TTC549 (cell line): Measurements from ENCODE around the gene TNRC18.

Experiments used
- FAIRE-seq: peaks from 2 replicates; lab custom pipeline; 2012; peaks lifted over from hg19 to GRCh38; lab: Jason Lieb, UNC

TNRC18 gene

DNA sequence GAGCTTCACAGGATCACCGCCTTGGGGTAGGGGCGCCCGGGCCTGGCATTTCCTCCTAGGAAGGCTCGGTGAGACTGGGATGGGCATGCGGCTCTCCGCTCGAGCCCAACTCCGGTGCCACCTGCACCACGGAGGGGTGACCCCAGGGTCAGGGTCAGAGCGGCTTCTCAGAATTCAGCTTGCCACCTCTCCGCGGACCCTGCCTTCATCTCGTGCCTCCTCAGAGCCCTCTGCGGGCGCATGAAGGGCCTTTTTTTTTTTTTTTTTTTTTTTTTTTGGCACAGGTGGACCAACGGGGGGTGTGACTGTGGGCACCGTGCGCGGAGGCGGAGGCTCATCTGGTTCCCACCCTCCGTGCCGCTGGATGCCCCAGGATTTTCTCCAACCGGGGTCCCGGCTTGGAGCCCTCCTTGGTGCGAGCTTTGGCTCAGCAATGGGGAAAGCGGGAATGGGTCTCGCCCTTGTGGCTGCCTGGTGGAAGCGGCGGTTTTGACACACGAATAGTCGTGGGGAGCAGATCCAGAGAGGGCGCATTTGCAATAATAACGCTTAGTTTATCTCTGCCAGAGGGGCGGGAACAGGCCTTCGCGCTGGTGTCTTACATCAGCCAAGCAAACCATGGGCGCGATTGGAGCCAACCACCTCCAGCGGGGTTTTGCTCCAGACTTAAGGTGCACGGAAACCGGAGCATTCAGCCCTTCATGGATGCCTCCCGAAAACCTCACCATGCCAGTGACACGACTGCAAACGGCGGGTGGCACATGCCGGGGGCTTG is 5.0 kb upstream of the TNRC18 start:
- no peak for FAIRE-seq

DNA sequence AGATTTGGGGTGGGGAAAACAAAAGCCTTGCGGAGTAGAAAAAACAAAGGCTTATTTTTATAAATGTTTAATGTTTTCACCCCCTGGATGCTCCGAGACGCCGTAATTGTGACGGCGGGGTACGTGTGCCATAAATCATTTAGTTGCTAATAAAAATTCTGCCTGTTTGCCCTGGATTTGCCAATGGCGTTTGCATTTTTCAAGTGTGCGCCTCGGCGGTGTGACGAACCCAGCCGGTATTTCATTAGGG is 2.5 kb upstream of the TNRC18 start:
- FAIRE-seq: no peak

DNA sequence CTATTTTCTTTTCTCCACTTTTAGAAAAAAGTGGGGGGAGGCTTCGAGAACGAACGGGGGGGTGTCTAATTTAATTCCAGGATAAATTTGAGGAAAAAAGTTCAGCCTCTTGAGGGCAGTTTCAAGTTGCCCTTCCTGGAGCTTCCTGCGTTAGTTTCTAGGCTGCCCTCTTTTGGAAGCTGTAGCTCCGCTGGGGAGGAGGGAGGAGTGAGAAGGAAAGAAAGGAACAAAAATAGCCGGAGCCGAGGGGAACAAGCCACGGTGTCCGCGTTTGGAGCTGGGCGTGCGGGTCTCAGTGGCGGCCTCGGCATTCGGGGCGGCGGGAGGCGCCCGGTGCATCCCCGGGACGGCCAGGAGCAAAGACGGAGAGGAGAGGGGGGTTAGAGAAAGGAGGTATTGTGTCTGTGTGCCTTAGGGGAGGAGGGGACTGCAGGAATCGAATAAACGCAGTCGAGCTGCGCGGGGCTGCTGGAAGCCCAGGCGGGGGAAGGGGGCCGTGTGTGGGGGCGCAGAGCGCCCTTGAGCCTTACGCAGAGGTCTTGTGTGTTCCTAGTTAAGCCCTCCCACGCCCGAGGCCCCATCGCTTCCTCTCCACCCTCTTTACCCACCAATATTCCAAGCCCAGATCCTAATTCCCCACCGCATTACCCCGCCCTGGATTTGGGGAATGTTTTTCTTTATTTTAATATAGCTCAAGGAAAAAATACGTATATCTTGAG is 2.0 kb upstream of the TNRC18 start:
- peak; percentile 47 for FAIRE-seq

DNA sequence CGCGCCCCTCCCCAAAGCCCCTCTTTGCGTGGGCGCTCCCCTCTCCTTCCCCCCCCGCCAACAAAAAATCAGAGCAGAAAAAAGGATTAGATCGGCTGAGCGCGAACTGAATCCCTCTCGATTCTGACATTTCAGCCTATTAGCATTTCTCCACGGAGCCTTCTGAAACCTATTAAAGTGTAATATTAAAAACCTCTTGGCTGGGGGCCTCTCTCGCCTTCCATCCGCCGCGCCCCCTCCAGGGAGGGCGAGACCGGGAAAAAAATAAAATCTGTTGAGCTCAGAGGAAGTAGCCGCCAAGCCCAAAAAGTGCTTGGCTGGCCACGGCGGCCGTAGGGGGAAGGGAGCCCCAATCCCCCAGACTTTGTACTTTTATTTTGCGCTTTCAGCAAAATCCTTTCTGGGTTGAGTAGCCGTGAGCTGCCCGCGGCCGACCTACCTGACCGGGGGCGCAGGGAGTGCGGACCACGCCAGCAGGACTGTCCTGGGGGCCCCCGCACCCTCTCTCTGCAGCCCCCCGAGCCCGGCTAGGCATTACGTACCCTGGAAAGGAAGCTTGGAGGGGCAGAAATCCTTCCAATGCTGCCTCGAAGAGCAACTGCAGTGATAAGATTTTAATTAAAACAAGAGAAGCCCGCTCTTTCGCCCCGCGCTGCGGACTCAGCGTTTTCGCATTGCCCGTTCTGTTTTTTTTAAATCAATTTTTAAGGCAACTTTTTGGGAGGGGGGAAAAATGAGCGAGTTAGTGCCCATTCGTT is 1.3 kb upstream of the TNRC18 start:
- no peak for FAIRE-seq

DNA sequence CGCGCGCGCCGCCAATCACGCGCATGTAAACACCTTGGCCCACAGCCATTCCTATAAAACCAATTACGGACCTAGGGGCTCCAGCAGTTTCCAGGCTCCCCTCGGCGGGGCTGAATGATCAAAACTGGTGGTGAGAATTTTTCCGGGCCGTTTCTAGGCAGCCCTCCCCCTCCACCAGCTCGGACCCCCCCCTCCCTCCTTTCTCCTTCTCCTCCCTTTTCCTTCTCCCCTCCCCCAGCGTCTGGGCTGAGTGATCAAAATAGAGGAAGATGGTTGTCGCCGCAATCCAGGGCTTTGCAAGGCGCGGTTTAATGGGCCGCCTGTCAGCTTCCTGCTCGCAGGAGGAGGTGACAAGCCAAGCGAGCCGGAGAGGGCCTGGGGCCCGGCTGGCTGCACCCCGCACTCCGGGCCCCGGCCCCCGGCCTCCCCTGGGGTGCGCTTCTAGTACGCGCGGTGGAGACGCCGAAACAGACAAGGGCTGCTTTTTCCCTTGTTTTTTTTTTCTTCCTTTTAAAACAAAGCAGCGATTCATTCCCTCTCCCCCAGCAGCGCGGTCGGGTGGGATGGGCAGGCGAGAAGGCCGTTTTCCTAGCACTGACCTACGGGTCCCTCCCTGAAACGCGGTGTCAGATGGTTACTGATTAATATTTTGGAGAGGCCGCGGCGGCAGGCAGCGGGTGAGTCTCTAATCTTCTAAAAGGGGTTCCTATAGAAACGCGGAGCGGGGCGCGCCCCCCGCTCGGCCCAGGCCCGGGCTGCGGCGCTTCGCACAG is 528 bp upstream of the TNRC18 start:
- FAIRE-seq: no peak

DNA sequence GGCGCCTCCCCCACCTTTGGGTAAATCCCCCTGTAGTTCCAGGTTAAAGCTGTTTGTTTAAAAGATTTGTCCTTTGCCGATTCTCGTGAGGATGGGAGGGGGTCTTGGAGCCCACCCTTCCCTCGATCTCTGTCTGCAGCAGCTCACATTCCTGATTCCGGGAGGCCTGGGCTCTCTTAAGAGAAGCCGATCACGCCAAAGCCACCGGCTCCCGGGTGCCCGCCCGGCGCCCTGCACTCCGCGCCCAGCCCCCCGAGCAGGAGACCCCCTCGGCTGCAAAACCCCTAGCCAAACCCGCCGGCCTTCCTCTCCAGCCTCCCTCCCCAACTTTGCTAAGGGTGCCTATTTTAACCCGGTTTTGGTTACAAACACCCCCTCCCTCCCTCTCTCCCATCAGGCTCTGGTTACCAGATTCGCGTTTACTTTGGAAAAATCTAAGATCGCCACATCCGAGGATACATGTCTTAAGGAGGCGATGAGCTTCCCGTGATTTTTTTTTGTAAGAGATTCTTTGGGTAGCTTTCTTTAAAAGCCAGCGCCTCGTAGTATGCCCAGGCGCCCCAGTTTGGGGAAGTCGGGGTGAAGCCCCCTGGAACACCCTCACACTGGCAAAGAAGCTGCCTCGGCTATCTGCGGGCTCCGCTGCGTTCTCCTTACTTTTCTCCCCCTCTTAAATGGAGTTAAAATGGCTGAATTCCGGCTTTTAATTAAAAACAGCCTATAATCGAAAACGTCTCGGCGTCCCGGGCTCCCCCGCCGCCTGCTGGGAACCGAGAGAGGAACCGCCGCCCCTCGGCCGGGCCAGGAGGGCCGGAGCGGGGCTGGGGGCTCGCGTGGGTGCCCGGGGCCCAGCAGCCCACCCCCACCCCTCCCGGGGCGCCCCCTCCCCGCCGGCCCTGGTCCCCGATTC is 983 bp downstream of the TNRC18 start:
- FAIRE-seq: no peak

DNA sequence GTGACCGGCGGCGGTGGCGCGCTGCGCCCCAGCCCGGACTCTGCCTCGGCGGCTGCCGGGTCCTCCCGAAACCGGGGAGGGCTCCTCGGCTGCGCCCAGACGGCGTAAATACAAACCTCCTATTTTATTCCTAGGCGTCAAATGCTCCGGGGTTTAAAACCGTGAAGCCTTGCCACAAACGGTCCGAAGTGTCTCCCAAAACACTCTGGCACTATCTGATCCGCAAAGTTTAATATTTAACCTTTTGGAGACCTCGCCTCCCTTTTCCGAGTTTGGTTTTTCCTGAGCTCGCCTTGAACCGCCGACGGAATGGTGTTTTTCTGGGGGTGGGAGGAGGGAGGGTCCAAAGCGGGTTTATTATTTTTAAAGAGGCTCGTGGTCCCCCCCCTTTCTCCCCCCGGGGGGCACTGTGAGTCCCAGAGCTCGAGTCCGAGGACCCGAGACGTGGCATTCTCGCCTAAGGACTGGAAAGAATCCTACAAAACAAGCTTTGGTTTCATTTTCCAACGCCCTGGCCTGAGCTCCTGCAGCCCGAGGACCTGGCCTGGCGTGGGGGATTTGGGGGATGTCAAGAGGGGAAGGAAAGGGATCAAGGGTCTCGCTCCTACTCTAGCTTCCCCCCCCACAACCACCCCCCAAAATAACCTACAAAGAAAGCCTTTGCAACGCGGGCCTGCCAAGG is 1.8 kb downstream of the TNRC18 start:
- FAIRE-seq: no peak

DNA sequence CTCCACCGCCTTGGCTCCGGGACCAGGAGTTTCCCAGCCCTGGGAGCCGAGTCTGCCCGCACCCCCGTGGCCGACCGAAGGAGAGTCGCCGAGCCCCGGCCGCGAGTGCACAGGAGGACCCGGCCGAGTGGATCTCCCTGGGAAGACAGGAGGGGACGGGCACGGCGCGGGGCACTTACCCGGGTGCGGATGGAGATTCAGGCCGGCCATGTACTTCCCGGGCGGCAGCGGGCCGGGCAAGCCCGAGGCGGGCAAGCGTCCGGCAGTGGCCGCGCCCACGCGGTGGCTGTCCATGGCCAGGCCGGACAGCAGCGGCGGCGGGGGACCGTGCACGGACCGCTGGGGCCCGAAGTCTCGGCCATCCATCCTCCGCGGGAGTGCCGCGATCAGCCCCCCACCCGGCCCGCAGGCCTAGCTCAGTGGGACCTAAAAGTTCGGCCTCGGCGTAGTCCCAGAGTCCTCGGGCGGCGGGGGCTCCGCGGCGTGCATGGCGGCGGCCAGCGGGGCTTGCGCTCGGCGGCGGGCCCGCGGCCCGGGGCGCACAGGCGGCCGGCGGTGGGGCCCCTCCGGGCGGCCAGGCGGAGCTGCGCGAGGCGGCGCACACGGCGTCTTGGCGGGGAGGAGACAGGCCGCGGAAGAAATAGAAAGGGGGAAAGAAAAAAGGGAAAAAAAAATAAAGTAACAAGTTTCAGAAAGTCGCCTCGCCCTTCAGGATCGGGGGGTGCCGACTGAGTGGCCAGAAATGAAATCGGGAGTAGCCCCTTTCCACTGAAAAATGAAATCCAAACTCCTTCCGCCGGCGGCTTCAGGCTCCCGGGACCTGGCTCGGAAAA is 2.5 kb downstream of the TNRC18 start:
- FAIRE-seq: no peak

DNA sequence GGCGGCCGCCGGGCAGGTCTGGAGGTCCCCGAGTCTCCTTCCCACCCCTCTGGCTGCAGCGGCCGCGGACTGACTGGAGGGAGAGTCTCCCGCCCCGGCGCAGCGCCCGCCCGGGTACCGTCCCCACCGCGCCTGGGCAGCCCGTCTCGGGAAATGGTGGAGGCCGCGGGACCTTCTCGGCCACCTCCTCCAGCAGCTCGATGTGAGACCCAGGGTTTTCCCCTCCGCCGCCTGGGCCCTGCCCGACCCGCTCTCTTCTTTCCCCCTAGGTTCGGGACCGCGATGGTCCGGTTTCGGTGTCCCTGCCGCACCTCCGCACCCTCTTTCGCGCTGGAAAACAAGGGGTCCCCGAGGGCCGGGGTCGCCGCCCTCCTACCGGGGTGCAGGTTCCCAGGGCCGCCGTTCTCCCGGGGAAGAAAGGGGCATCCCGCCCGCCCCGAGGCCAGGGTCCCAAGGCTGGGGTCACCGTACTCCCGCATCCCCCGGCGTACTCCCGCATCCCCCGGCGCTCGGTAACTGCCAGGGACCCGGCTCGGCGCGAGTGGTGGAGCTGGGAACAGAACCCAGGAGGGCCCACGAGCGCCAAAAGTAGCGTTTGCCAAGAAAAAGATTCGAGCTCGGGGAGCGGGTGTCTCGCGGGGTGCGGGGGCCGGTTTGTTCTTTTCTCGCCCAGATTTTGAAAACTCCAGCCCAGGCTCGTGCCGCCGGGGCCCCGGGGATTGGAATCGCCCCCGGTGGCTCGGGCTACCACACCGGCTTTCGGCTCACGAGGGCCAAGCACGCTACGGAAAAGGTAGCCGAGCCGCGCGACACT is 3.4 kb downstream of the TNRC18 start:
- FAIRE-seq: no peak

DNA sequence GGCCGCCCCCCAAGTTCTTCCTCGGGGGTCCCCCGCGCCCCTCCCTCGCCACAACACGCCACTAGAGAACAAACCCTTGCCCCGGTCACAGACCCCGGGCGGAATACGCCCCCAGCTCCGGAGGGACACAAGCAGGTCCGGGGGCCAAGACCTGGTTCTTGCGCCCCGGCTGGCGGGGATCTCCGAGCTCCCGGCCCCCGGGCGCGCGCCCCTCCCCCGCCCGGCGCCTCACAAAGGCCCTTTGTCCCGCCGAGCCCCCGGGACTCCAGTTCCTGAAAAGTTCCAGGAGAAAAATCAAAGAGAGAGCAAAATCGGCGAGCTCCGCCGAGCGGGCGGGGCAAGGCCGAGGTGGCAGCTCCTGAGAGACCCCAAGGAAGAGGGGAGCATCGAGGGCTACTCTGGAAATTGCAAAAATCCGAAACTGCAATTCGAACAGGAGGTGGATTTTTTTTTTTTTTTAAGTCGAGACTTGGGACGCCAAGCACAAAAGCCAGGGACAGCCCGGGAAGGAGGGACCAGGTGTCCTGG is 4.0 kb downstream of the TNRC18 start:
- no peak for FAIRE-seq

DNA sequence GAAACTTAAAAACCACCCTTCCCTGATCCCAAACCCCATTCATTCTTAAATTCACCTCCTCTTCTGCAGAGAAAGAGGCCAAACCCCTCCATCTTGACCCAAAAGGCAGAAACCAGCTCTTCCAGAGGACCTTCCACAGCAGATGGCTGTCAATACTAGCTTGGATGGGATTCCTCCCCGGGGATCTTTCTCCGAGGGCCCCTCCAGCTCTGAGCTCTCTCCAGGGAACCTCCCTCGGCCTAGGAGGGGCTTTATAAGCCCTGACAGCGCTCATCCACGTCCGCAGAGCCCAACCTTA is 5.4 kb downstream of the TNRC18 start:
- no peak for FAIRE-seq

DNA sequence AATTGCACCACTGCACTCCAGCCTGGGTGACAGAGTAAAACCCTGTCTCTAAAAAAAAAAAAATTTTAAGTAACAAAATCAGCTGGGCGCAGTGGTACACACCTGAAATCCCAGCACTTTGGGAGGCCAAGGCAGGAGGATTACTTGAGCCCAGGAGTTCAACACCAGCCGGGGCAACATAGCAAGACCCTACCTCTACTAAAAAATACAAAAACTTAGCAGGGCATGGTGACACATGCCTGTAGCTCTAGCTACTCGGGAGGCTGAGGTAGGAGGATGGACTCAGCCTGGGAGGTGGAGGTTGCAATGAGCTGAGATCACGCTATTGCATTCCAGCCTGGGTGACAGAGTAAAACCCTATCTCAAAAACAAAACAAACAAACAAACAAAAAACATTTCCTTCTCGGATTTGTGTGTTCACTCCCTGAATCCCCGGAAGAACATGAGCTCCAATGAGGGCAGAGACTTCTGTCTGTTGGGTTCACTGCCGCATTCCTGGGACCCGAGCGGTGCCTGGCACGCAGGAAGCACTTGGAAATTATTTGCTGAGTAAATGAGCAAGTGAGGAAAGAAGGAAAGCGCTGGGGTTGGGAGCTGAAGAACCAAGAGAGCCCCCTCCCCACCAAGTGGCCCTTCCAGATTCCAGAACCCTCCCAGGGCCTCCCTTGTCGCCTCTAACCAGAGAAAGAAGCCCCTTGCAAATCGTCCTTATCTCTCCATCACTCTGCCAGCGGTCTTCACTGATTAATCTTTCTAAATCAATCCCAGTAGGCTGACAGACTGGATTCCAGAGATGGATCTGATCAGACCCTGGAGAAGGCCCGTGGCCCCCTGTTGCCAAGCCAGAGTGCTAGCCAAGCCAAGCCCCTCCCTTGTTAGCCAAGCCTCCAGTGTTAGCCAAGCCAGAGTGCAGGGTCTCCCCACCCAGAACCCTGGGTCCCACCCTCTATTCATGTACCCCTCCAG is 6.2 kb downstream of the TNRC18 start:
- FAIRE-seq: no peak

DNA sequence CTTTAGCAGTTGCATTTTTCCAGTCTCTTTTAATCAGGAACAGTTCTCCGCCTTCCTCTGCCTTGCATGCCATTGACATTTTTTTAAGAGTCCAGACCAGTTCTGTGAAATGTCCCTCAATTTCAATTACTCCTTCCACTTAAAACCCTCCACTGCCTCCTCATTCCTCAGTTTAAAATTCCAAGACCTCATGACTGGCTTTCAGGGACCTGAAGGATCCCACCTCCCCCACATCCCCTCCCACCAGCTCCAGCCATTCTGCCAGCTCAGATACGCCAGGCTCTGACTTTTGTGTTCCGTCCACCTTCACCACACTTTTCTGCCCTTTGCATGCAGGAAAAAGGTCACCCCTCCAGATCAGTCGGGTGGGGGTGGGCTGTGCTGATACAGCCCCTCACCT is 8.7 kb downstream of the TNRC18 start:
- FAIRE-seq: no peak

DNA sequence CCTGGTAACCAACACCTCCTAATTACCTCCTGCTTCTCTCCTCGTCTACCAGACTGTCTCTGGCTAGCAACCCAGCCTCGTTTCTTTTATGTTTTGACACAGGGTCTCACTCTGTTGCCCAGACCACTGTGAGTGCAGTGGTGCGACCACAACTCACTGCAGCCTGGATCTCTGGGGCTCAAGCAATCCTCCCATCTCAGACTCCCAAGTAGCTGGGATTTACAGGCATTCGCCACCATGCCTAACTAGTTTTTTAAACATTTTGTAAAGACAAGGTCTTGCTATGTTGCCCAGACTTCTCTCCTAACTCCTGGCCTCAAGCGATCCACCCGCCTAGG is 10.2 kb downstream of the TNRC18 start:
- no peak for FAIRE-seq

DNA sequence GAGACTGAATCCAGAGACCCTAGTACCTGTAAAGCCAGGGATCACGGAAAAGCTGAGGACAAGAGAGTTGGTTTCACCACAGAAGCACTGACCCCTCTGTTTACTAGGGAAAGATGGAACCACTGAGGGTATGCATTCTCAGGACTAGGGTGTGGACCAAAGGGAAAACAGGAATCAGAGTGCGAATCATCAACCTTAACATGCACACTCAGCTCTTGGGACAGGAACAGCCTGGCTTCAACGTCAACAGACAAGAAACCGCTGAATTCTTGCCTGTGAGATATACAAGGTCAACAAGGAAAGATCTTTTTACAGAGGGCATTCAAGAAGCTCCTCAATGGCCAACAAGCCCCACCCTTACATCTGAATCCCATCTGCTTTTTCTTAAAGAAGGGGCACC is 14.9 kb downstream of the TNRC18 start:
- FAIRE-seq: no peak

DNA sequence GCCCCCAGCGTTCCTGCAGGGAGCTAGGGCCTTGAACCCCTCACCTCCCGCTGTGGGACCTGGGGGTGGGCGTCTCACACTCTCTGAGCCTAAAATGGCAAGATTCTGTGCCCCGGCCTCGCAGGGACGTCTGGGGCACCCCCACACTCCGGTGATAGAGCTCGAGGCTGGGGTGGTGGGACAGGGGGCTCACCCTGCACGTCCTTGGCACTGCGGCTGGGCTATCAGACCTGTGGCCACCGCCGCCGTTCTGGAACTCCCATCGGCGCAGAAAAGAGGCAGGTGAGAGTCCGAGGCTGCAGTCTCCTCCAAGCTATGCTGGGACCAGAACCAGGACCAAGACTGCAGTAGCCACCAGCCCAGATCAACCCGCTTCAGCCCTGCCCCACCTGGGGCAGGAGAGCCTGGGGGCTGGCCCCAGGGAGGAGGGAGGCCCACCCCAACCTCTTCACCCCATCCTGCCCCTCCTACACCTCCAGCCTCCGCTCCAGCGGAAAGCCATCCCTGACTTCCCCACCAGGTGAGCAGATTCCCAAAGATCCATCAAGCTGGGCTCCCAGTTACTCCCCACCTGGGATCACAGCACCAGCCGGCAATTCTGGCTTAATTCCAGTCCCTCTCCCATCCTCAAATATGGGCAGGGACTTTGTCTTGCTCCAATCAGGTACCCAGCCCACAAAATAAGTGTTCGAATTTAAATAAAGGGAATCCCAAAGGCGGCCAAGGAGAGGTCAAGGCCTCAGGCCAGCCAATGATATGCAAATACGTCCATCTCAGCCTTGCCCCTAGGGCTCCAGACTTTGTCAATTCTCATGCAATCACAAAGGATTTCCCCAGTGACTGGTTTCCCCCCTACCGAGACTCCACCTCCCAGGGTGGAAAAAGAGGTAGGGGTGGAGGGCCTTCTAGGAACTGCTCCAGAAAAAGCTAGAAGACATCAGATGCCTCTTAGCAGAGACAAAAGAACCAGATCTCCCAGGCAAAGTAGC is 16.4 kb downstream of the TNRC18 start:
- no peak for FAIRE-seq

DNA sequence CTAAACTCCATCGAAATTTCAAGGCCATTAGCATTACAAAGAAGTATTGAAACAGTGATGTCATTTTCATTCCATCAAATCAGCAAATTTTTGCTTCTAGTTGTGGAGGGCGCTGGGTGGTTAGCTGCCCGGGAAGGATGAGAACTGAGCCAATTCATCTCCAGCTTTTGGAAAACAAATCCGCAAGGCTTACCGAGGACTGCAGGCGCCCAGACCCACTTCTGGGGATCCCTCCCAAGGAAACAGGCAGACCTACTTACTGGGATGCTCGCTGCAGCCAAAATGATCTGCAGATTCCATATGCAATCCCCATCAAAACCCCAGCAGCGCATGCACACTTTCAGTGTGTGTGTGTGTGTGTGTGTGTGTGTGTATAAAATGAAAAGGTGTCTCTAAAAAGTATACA is 19.2 kb downstream of the TNRC18 start:
- no peak for FAIRE-seq
